H9 (cell line): ENCODE measurements around the gene ZNF444. TPM values are rescaled to one million over a fixed set of nuclear protein-coding genes. Genes with fewer than 3 reads are reported as not detected.

ENCODE experiments used
- DNase-seq: peaks from one replicate; pipeline ENCODE4 v3.0.0-alpha.2; 2017
- H2AFZ ChIP-seq: one replicate; pipeline ENCODE4 v1.6.1; 2013; ENCODE audit warnings: mild to moderate bottlenecking, low read length, control low read depth, moderate library complexity
- H2AK5ac ChIP-seq: 2 replicates; pipeline ENCODE4 v1.6.1; 2013; ENCODE audit warnings: low read length, control low read depth, mixed read lengths; ENCODE audit not compliant: insufficient read length
- H2BK120ac ChIP-seq: one replicate; pipeline ENCODE4 v1.6.1; 2013; ENCODE audit warnings: low read depth, mild to moderate bottlenecking, low read length, control low read depth, inconsistent platforms; ENCODE audit not compliant: poor library complexity, severe bottlenecking
- H2BK12ac ChIP-seq: 2 replicates; pipeline ENCODE4 v1.6.1; 2013; ENCODE audit warnings: low read length, control low read depth, mixed read lengths, low read depth; ENCODE audit not compliant: insufficient read length
- H2BK15ac ChIP-seq: 2 replicates; pipeline ENCODE4 v1.6.1; 2013; ENCODE audit warnings: low read depth, low read length, control low read depth
- H2BK20ac ChIP-seq: one replicate; pipeline ENCODE4 v1.6.1; 2013; ENCODE audit warnings: low read depth, mild to moderate bottlenecking, low read length, control low read depth, inconsistent platforms; ENCODE audit not compliant: poor library complexity, severe bottlenecking
- H2BK5ac ChIP-seq: 2 replicates; pipeline ENCODE4 v1.6.1; 2013; ENCODE audit warnings: low read length, control low read depth, mixed read lengths; ENCODE audit not compliant: insufficient read length
- H3K14ac ChIP-seq: 2 replicates; pipeline ENCODE4 v1.6.1; 2013; ENCODE audit warnings: low read length, control low read depth; ENCODE audit not compliant: insufficient read depth
- H3K18ac ChIP-seq: 2 replicates; pipeline ENCODE4 v1.6.1; 2013; ENCODE audit warnings: low read depth, mild to moderate bottlenecking, mixed read lengths, low read length, control low read depth; ENCODE audit not compliant: insufficient read length
- H3K23ac ChIP-seq: 2 replicates; pipeline ENCODE4 v1.6.1; 2013; ENCODE audit warnings: low read length, control low read depth, mixed read lengths, low read depth; ENCODE audit not compliant: insufficient read length
- H3K23me2 ChIP-seq: 2 replicates; pipeline ENCODE4 v1.6.1; 2013; ENCODE audit warnings: low read depth, mild to moderate bottlenecking, mixed read lengths, low read length, control low read depth; ENCODE audit not compliant: insufficient read length, poor library complexity, severe bottlenecking
- H3K27ac ChIP-seq: 2 replicates; pipeline ENCODE4 v1.5.1; 2013; ENCODE audit warnings: low read length, control low read depth, mixed read lengths, low read depth; ENCODE audit not compliant: insufficient read length
- H3K27me3 ChIP-seq: 2 replicates; pipeline ENCODE4 v1.6.1; 2013; ENCODE audit warnings: low read length, control low read depth, inconsistent platforms; ENCODE audit not compliant: insufficient read depth
- H3K4ac ChIP-seq: 2 replicates; pipeline ENCODE4 v1.6.1; 2013; ENCODE audit warnings: low read depth, mild to moderate bottlenecking, control low read depth, inconsistent platforms, low read length, moderate library complexity
- H3K4me1 ChIP-seq: 2 replicates; pipeline ENCODE4 v1.6.1; 2013; ENCODE audit warnings: low read length, control low read depth, inconsistent platforms; ENCODE audit not compliant: insufficient read depth
- H3K4me2 ChIP-seq: 2 replicates; pipeline ENCODE4 v1.6.1; 2013; ENCODE audit warnings: low read length, control low read depth, mixed read lengths; ENCODE audit not compliant: insufficient read length, insufficient read depth
- H3K56ac ChIP-seq: 2 replicates; pipeline ENCODE4 v1.6.1; 2013; ENCODE audit warnings: low read depth, mild to moderate bottlenecking, mixed read lengths, low read length, control low read depth; ENCODE audit not compliant: insufficient read length
- H3K79me1 ChIP-seq: 2 replicates; pipeline ENCODE4 v1.6.1; 2013; ENCODE audit warnings: low read depth, mild to moderate bottlenecking, moderate library complexity, low read length, control low read depth, inconsistent platforms; ENCODE audit not compliant: insufficient read depth, poor library complexity, severe bottlenecking
- H3K79me2 ChIP-seq: 2 replicates; pipeline ENCODE4 v1.6.1; 2013; ENCODE audit warnings: low read length, control low read depth, inconsistent platforms; ENCODE audit not compliant: insufficient read depth
- H3K9ac ChIP-seq: 2 replicates; pipeline ENCODE4 v1.6.1; 2013; ENCODE audit warnings: low read length, control low read depth, mixed read lengths; ENCODE audit not compliant: insufficient read length; ENCODE audit errors: extremely low read depth
- H3K9me3 ChIP-seq: one replicate; pipeline ENCODE4 v1.6.1; 2013; ENCODE audit warnings: low read depth, low read length, inconsistent platforms; ENCODE audit not compliant: control insufficient read depth
- H3T11ph ChIP-seq: one replicate; pipeline ENCODE4 v1.6.1; 2013; ENCODE audit warnings: mild to moderate bottlenecking, low read length, control low read depth, inconsistent platforms
- H4K20me1 ChIP-seq: one replicate; pipeline ENCODE4 v1.6.1; 2013; ENCODE audit not compliant: control insufficient read depth, insufficient read length, insufficient read depth
- H4K5ac ChIP-seq: 2 replicates; pipeline ENCODE4 v1.6.1; 2013; ENCODE audit warnings: low read depth, mild to moderate bottlenecking, mixed read lengths, low read length, control low read depth; ENCODE audit not compliant: insufficient read length
- H4K8ac ChIP-seq: replicated peaks from 2 replicates; pipeline ENCODE4 v1.6.1; 2013; ENCODE audit warnings: low read length, control low read depth, mixed read lengths, low read depth; ENCODE audit not compliant: insufficient read length
- H4K91ac ChIP-seq: 2 replicates; pipeline ENCODE4 v1.6.1; 2013; ENCODE audit warnings: low read depth, mild to moderate bottlenecking, moderate library complexity, mixed read lengths, low read length, control low read depth; ENCODE audit not compliant: insufficient read length
- H3K27ac Mint-ChIP-seq, 3 experiments: 2 replicates in 2 of 3; 3 replicates in 1 of 3; pipeline ENCODE4 v1.8.0; 2020 to 2021; ENCODE audit warnings: mixed read lengths in 3 of 3, mild to moderate bottlenecking in 1 of 3, moderate library complexity in 1 of 3
- H3K27me3 Mint-ChIP-seq: 2 replicates; pipeline ENCODE4 v1.8.0; 2021; ENCODE audit warnings: low read depth, mild to moderate bottlenecking, moderate library complexity, mixed read lengths
- H3K36me3 Mint-ChIP-seq, 3 experiments: 2 replicates in 2 of 3; 3 replicates in 1 of 3; pipeline ENCODE4 v1.8.0; 2020 to 2021; ENCODE audit warnings: low read depth in 3 of 3, mixed read lengths in 3 of 3; ENCODE audit not compliant: insufficient read depth in 1 of 3
- H3K4me1 Mint-ChIP-seq, 2 experiments: 2 replicates each; pipeline ENCODE4 v1.8.0; 2020; ENCODE audit warnings: mixed read lengths in 2 of 2
- H3K4me3 Mint-ChIP-seq, 2 experiments: 2 replicates in 1 of 2; 3 replicates in 1 of 2; pipeline ENCODE4 v1.8.0; 2020 to 2021; ENCODE audit warnings: mild to moderate bottlenecking in 2 of 2, mixed read lengths in 2 of 2, moderate library complexity in 1 of 2
- H3K9me3 Mint-ChIP-seq, 2 experiments: 2 replicates in 1 of 2; 3 replicates in 1 of 2; pipeline ENCODE4 v1.8.0; 2020; ENCODE audit warnings: mild to moderate bottlenecking in 2 of 2, mixed read lengths in 2 of 2, moderate library complexity in 1 of 2
- CTCF ChIP-seq: fragments of 200-600 bp; sonication (generic); conservative IDR thresholded peaks from 3 replicates; pipeline ENCODE4 v1.8.0; 2021; ENCODE audit warnings: antibody characterized with exemption, mild to moderate bottlenecking
- WGBS: extraction: QIAGEN DNeasy Blood & Tissue Kit; methylation state at CpG from one replicate; pipeline ENCODE4 v1.1.7; 2013; ENCODE audit warnings: missing lambda C conversion rate, low lambda C conversion rate, mixed read lengths; ENCODE audit not compliant: insufficient read length; ENCODE audit errors: extremely low coverage; 5-methylcytosine and 5-hydroxymethylcytosine counted together
- total RNA-seq: library from RNA; stranded (reverse); gene quantifications from 2 replicates; pipeline ENCODE4 v1.2.1, GENCODE V29; 2021

ZNF444 gene
- total RNA-seq, 1 experiment from 2014 or later = 49.7 TPM

GRCh38 chr19:56159622-56160271, 18.7 kb downstream of the ZNF444 start:
- Histone ChIP-seq H2AK5ac (no peak overlapping the region), H4K20me1 (no peaks in the 10 kb centered on the region), H3K27ac (no peak overlapping the region), H2BK15ac (no peak overlapping the region), H3K9me3 (no peaks in the 10 kb centered on the region), H3K79me2 (no peaks in the 10 kb centered on the region), H3K27me3 (no peaks in the 10 kb centered on the region), H3K14ac (no peak overlapping the region), H3K4ac (no peak overlapping the region), H3K79me1 (no peaks in the 10 kb centered on the region), H2BK5ac (no peak overlapping the region), H3K18ac (no peak overlapping the region), H3K23me2 (no peaks in the 10 kb centered on the region), H4K8ac (no peak overlapping the region), H2AFZ (no peak overlapping the region), H3T11ph (no peak overlapping the region), H2BK20ac (no peak overlapping the region), H3K4me2 (no peak overlapping the region), H4K5ac (no peak overlapping the region), H2BK120ac (no peak overlapping the region), H3K23ac (no peak overlapping the region), H3K56ac (no peak overlapping the region), H3K9ac (no peak overlapping the region), H2BK12ac (no peak overlapping the region), H3K4me1 (no peaks in the 10 kb centered on the region), H4K91ac (no peak overlapping the region)
- Mint-ChIP-seq H3K36me3 (peaks cover 21 to 25% (median 24%) of the 10 kb centered on the region in 3 experiments), H3K4me3 (no peak overlapping the region), H3K27me3 (no peaks in the 10 kb centered on the region), H3K27ac (no peak overlapping the region), H3K4me1 (0 out of 4 replicates have a peak, but pooled peaks cover 0 to 2% of the 10 kb centered on the region in 2 experiments), H3K9me3 (no peaks in the 10 kb centered on the region; a peak in 1 of 5 replicates)
- DNase-seq = no peak
- TF ChIP-seq CTCF = no peak
- no CpG with 5 or more reads among the region's 69 CpGs for WGBS
